Adrenal gland (tissue), 12 donors: Measurements from ENCODE around the gene MFSD11. TPM values are rescaled to one million over a fixed set of nuclear protein-coding genes. Genes with fewer than 3 reads are reported as not detected.
"Not testable (repeated sequence)": the region's sequence is repeated elsewhere in the genome, so short reads cannot be mapped to it uniquely, and the experiment has no call there.

Source experiments
- DNase-seq, 7 donors: peaks; one replicate each; pipeline ENCODE4 v3.0.0-alpha.2; 2019 to 2020
- H3K27ac ChIP-seq, 5 donors: fragments of 200-600 bp; sonication (generic) in 4 of 5; 1 replicate in 3 of 5; 2 replicates in 2 of 5; pipeline versions ENCODE4 v1.5.1 to v1.8.0; 2016 to 2020; ENCODE audit warnings: mild to moderate bottlenecking in 1 of 5
- H3K27me3 ChIP-seq: fragments of 200-600 bp; 2 replicates; pipeline ENCODE4 v1.8.0; 2021
- H3K36me3 ChIP-seq, 2 donors: fragments of 200-600 bp; replicated peaks in 1 of 2; 1 replicate in 1 of 2; 2 replicates in 1 of 2; pipeline versions ENCODE4 v1.5.1 to v1.8.0; 2018 to 2022
- H3K4me1 ChIP-seq, 2 donors: fragments of 200-600 bp; replicated peaks in 1 of 2; 1 replicate in 1 of 2; 2 replicates in 1 of 2; pipeline versions ENCODE4 v1.5.1 to v1.8.0; 2018 to 2021
- H3K4me3 ChIP-seq, 4 donors: fragments of 200-600 bp; sonication (generic) in 3 of 4; one replicate each; pipeline ENCODE4 v1.5.1; 2016 to 2018
- H3K9me3 ChIP-seq, 3 donors: fragments of 200-600 bp; sonication (generic) in 1 of 3; replicated peaks in 1 of 3; 1 replicate in 2 of 3; 2 replicates in 1 of 3; pipeline versions ENCODE4 v1.5.1 to v1.8.0; 2016 to 2021
- CTCF ChIP-seq, 6 experiments: fragments of 450-650 bp in 4 of 6; fragments of 200-600 bp in 2 of 6; sonication (generic) in 1 of 6; IDR thresholded peaks; 1 replicate in 5 of 6; 2 replicates in 1 of 6; pipeline versions ENCODE4 v1.5.1 to v1.8.0; 2016 to 2021; ENCODE audit warnings: antibody characterized with exemption in 6 of 6, mild to moderate bottlenecking in 2 of 6, moderate library complexity in 1 of 6
- POLR2A ChIP-seq, 2 donors: fragments of 450-650 bp; IDR thresholded peaks; one replicate each; pipeline ENCODE4 v1.6.1; 2017; ENCODE audit warnings: antibody characterized with exemption in 2 of 2, mild to moderate bottlenecking in 2 of 2, moderate library complexity in 1 of 2
- WGBS, 4 donors: extraction: QIAGEN DNeasy Blood & Tissue Kit in 2 of 4; methylation state at CpG; one replicate each; pipeline versions ENCODE4 v1.1.5 to v1.1.7; 2013 to 2017; 5-methylcytosine and 5-hydroxymethylcytosine counted together
- intact Hi-C, 2 donors: fragments of 100-400 bp; cut with DNase I; formaldehyde crosslinking; loops; one replicate each; pipeline versions ENCODE4 v1.14.1 to v1.15.0; 2022 to 2023
- polyA plus RNA-seq, 3 donors: library from polyadenylated mRNA; stranded (reverse); fragments of 200-250 nt in 2 of 3; fragments of 350-450 nt in 1 of 3; fragmentation: Illumina TruSeq in 1 of 3; extraction: RNeasy Lipid Tissue Mini Kit (QIAGEN cat#74804) in 1 of 3; gene quantifications; one replicate each; pipeline ENCODE4 v1.2.3, GENCODE V29; 2013 to 2014
- total RNA-seq, 9 donors: library from RNA; depleted of rRNA in 4 of 9; stranded (reverse); fragments of >200 nt in 4 of 9; fragments of 120-200 nt in 1 of 9; fragmentation: NEBNext Ultra II Directional in 1 of 9; extraction: Animal tissue kit (Norgen Biotek cat#: 25700) in 1 of 9; gene quantifications; one replicate each; pipeline versions ENCODE4 v1.1.0 to v1.2.4, GENCODE V29; 2013 to 2023
- donor health status: healthy with polysubstance abuse.
- donor health status: Bipolar disorder and iron deficiency.
- donor health status: DM: yes; HTN: yes; CAD: no.
- donor health status: DM: no; HTN: no; CAD: no.
- donor health status: DM: no; HTN: no; CAD: no.
- donor health status: DM: yes; HTN: yes; CAD: no.

MFSD11 gene
- total and polyA plus RNA-seq, 12 donors = 9.4 to 50.0 (median 29.9) TPM

- Histone ChIP-seq H3K4me1 (peaks cover 61 to 74% of the 10 kb centered on the region in 2 donors), H3K27me3 (no peaks in the 10 kb centered on the region), H3K27ac (peak overlapping the region; percentile 68 to 99 (median 92)), H3K9me3 (no peaks in the 10 kb centered on the region), H3K36me3 (no peaks in the 10 kb centered on the region), H3K4me3 (no peak overlapping the region)
- intact Hi-C loops = no loop called here
- 39 to 66% (median 47%) methylated on average over 15 to 25 of the region's 25 CpGs for WGBS, 4 donors
- DNase-seq = peak; percentile 80 to 95 (median 92)
- TF ChIP-seq POLR2A (IDR thresholded peaks at IDR 0.05) (peak in 1 of 2 donors; percentile 81), CTCF (IDR thresholded peaks at IDR 0.05) (peak in 1 of 6 experiments; percentile 8)
Measured at GRCh38 chr17:76696763-76697701, 40.9 kb upstream of the MFSD11 start.

GRCh38 chr17:76697702-76698465, 40.0 kb upstream of the MFSD11 start:
- peak in 1 of 2 donors; percentile 46 for TF ChIP-seq POLR2A (IDR thresholded peaks at IDR 0.05)
- TF ChIP-seq CTCF (IDR thresholded peaks at IDR 0.05) = no peak
- DNase-seq = peak in 5 of 7 donors; percentile 41 to 75 (median 70)
- WGBS, 4 donors = 27 to 46% (median 39%) methylated on average over 9 to 17 of the region's 17 CpGs
- H3K9me3 ChIP-seq = no peaks in the 10 kb centered on the region
- no peaks in the 10 kb centered on the region for H3K36me3 ChIP-seq
- no peak overlapping the region for H3K4me3 ChIP-seq
- H3K27ac ChIP-seq = peak overlapping the region; percentile 68 to 99 (median 92)
- peaks cover 69 to 81% of the 10 kb centered on the region in 2 donors for H3K4me1 ChIP-seq
- intact Hi-C loops = no loop called here
- no peaks in the 10 kb centered on the region for H3K27me3 ChIP-seq

- peaks cover 75 to 86% of the 10 kb centered on the region in 2 donors for H3K4me1 ChIP-seq
- H3K9me3 ChIP-seq, H3K36me3 ChIP-seq, H3K4me3 ChIP-seq, intact Hi-C loops, H3K27me3 ChIP-seq, DNase-seq: not testable (repeated sequence)
- peak overlapping the region in 3 of 5 donors; percentile 92 to 99 (median 95) for H3K27ac ChIP-seq
- 70 to 81% (median 79%) methylated on average over 6 to 7 of the region's 7 CpGs for WGBS, 4 donors
Measured at GRCh38 chr17:76698466-76698977, 39.4 kb upstream of the MFSD11 start.

GRCh38 chr17:76700270-76700616, 37.7 kb upstream of the MFSD11 start:
- Histone ChIP-seq H3K4me1 (peaks cover 75 to 93% of the 10 kb centered on the region in 2 donors), H3K4me3 (peak overlapping the region in 1 of 4 donors; percentile 37), H3K36me3 (no peaks in the 10 kb centered on the region), H3K9me3 (no peaks in the 10 kb centered on the region), H3K27ac (peak overlapping the region; percentile 78 to 99 (median 92)), H3K27me3 (no peaks in the 10 kb centered on the region)
- no peak for DNase-seq
- 38 to 48% (median 40%) methylated on average over 6 to 8 of the region's 8 CpGs for WGBS, 4 donors
- TF ChIP-seq POLR2A (IDR thresholded peaks at IDR 0.05) = no peak
- no peak for TF ChIP-seq CTCF (IDR thresholded peaks at IDR 0.05)
- intact Hi-C loops = no loop called here
